Bone marrow (tissue), 2 donors: ENCODE data around the gene GLIS2.

Experiments
- DNase-seq, 2 donors: peaks; one replicate each; lab custom pipeline; 2025; lab: John Stamatoyannopoulos, UW

GLIS2 gene

DNA sequence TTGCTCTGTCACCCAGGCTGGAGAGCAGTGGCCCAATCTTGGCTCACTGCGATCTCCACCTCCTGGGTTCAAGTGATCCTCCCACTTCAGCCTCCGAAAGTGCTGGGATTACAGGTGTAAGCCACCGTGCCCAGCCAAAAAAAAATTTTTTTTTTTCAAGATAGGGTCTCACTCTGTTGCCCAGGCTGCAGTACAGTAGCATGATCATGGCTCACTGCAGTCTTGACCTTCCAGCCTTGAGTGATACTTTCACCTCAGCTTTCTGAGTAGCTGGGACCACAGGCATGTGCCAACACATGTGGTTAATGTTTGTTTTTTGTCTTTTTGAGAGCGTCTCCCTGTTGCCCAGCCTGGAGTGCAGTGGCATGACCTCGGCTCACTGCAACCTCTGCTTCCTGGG lies 37.0 kb downstream of the GLIS2 start:
- DNase-seq = no peak

DNA sequence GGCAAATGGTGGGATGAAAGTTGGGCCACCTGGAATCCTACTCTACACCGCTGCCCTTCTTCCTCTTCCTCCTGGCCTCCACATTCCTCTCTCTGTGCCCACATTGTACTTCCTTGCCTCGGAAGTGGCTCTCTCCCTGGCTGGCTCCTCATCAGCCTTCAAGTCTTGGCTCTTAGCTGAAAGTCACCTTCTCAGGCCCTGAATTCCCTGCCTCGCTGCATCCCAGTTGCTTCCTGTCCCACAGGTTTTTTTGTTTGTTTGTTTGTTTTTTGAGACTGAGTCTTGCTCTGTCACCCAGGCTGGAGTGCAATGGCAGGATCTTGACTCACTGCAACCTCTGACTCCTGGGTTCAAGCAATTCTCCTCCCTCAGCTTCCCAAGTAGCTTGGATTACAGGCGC lies 37.8 kb downstream of the GLIS2 start:
- no peak for DNase-seq

DNA sequence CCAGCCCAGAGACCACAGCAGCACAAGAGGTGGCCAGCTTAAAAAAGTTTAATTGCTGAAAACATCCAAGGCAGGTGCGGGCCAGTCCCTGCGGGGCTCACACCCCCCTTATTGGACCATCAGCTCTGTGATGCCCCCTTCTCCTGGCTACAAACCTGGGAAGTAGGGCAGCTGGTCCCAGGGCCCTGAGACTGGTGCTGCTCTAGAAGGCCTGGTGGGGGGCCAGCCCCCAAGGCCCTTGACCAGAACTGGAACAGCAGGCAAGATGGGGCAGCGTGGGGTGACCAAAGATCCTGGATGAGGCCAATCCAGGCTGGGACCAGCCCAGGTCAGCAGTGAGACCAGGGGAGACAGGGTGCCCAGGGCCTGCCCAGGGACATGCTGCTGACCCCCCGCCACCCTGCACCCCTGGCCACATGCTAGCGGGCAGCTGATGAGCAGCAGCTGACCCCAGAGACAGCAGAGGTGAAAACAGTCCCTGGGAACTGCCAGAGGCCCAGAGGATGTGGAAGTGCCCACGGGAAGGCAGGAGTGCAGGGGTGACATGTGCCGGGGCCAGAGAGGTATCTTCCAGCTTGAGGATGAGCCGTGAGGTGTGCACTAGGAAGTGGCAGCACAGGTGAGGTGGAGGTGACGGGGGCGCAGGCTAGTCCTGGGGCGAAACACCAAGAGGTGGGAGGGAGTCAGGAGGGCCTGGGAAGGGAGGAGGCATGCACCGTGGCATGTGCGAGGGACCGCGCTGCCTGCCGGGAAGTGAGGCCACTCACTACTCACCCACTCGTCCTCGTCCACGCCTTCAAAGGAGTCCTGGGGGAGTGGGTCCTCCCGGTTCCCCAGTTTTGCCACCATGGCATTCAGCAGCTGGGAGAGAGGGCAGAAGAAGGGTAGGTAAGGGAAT lies 38.9 kb downstream of the GLIS2 start:
- no peak for DNase-seq

DNA sequence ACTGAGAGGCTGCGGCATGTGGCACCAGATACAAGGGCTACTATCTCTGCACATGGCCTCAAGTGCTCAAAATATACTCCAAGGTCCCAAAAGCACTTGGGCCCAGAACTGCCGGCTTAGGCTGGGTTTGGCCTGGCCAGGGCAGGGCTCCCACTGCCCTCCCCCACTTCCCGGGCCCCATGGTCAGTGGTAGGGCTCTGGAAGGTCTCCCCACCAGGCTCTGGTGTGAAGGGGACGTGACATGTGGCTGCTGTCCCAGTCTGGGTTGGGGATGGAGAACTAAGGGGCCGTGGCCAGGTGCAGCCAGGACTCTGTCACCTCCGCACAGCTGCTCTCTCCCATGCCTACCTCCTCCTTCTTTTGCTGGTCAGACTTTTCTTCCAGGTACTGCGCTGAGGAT lies 41.0 kb downstream of the GLIS2 start:
- DNase-seq = no peak

DNA sequence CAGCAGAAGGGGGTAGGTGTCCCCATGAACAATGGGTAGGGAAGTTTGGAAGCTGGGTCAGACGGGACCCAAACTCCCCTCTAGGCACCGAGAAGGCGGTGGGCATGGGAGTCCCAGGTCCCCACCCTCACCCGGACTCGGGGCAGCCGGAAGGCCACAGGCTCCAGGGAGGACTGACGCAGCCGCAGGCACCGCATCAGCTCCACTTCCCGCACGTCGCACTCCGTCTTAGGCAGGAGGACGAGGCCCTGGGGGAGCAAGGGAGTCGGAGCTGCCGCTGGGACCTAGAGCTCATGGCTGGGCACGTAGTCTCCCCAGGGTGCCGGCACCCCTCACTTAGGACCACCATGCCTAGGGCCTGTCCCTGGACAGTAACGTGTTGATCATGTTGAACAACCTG lies 42.4 kb downstream of the GLIS2 start:
- DNase-seq = no peak

DNA sequence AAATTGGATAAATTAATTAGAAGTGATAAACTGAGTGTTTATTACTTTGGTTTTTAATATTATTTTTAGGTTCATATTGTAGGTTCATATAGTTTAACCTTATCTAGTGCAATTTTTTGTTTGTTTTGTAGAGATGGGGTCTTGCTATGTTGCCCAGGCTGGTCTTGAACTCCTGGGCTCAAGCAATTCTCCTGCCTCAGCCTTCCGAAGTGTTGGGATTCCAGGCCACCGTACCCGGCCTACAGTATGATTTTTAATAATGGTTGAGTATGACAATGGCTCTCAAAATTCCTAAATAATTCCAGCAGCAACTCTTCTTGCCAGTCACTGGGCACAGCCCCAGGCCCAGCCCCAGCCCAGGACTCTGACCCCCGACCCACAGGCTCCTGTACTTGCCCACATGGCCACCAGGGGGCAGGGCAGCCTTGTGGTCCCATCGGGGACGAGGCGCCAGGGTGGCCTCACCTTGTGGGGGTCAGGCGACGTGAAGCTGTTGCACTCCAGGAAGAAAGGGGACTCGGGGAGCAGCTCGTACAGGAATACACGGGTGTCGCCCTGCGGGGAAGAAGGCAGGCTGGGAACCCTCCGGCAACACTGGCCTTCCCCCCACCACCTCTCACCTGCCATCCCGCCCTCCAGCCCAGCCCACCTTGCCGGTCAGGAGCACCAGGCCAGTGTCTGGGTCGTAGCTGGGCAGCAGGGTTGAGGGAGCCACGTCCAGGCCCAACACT lies 43.1 kb downstream of the GLIS2 start:
- DNase-seq = peak in 1 of 2 donors; percentile 4

DNA sequence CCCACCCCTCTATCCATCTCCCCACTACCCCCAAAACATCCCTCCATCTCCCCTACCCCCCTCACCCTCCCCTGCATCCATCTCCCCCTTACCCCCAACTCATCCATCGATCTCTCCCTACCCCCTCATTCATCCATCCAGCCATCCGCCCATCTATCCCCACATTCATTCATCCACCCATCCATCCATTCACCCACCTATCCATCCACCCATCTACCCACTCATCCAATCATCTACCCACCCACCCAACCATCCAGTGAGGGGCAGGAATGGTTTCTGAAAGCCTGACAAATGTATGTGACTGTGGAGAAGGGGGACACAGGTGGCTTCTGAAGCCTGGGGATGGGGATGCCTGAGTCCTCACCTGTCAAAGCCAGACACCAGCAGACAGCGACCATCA lies 44.0 kb downstream of the GLIS2 start:
- no peak for DNase-seq

DNA sequence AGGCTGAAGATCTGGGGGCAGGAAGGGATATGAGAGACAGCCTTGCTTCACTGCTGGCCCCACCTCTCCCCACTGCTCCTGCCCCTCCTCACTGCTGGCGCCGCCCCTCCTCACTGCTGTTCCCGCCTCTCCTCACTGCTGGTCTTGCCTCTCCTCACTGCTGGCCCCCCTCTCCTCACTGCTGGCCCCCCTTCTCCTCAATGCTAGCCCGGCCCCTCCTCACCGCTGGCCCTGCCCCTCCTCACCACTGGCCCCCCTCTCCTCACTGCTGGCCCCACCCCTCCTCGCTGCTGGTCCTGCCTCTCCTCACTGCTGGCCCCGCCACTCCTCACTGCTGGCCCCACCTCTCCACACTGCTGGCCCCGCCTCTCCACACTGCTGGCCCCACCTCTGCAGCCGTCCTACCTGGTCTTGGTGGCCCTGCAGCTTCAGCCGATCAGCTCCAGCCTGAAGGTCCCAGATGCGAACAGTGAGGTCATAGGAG lies 44.7 kb downstream of the GLIS2 start:
- DNase-seq = no peak

DNA sequence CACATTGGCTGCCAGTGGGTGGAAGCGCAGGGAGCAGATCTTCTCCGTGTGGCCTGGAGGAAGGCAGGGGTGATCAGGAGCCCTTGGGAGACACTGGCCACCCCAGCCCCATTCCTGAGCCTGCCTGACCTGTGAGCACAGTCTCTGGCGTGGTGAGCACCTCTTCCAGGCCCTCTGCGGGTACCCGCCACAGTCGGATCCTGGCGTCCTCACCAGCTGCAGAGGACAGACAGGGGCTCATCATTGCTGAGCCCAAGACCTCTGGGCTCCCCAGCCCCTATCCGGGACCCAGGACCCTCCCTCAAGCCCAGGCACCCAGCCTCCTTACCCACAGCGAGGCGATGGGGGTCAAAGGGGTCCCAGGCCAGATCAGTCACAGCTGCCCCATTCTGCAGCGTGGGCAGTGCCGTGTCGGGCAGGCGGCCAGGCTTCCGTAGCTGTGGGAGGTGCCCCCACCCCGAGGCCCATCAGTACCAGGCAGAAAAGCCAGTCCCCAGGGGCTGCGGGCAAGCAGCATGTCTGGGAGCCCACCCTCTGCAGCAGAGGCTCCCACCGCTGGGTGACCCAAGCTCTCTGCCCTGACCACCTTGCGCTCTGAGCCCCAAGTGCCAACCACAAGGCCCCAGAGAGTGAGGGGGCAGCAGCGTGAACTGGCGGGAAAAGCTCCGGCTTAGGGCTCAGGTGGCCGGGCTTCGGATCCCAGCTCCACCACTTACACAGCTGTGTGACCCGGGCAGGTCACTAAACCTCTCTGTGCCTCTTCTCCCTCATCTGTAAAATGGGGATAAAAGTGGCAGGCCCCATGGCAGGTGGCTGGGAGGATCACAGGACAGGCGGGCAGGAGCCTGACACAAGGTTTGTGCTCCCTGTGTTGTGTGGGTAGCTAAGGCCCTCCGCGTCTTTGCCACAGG lies 45.4 kb downstream of the GLIS2 start:
- no peak for DNase-seq

DNA sequence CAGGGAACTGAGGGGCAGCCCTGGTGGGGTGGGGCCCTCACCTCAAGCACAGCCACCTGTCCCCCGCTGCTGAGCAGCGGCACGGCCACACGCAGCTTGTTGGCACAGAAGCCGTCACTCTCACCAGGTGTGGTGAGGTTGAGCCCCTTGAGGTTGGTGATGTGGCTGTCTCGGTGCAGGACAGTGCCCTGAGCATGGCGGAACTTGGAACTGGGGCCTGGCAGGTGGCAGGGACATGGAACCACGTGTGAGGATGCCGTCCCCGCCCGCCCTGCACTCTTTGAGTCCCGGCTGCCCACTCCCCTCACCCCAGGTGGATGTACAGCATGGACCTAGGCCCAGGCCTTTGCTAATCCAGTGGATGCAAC lies 46.1 kb downstream of the GLIS2 start:
- no peak for DNase-seq

DNA sequence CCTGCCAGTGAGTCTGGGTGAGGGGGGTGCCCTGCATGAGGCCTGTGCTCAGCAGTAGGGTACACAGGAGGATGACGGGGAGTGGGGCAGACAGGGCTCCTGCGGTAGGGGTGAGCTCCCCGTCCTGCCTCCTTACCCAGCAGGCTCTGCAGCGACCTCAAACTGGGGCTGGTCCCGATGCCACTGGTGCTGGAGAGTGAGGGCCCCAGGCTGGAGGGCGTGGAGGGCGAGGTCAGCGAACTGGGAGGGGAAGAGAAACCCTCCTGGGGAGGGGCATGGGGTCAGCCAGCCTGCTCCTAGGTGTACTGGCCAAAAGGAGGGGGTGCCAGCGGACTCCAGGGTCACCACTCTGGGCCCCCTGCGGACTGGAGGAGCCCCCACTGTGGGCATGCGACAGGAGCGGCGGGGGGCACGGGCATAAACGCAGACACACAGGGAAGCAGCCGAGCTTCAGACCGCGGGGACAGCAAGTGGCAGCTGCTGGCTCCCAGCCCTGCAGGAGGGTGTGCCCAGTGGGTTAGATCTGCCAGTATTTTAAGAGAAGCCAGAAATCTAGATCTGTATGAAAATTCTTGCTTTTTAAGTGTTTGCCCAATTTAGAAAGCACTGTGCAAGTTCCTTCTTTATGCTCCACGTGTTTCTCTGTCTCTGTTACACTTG lies 46.7 kb downstream of the GLIS2 start:
- no peak for DNase-seq

DNA sequence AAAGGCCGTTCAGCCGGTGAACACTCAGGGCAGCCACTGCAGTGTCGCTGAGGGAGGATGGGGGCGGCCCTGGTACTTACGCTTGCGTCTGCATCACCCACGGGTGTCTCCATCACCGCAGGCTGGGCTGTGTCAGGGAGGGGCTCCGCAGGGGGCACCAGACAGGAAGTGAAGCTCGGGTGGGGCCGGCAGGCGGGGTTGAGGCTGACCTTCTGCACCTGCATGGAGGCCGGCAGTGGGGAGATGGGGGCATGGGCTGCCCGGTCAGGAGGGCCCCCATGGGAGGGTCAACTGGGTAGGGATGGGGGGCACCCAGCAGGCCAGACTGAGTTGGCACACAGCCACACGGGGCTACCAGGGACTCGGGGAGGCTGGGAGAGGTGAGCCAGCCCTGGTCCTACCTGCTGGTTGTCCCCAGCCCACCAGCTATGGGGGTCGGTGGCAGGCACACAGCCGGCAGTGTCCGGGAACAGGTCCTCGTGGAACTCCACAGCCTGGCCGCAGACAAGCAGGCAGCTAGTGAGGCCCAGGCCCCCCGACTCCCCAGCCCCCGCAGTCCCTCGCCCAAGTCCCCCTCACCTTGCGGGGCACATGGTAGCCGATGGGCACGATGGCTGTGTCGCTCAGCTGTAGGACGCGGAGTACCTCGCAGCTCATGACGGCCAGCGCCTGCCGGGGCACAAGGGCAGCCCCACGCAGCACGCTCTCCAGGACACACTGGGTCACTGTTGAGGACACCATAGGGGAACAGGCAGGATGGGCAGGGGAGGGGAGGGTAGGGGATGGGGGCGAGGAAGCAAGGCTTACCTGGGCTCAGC lies 48.5 kb downstream of the GLIS2 start:
- no peak for DNase-seq

DNA sequence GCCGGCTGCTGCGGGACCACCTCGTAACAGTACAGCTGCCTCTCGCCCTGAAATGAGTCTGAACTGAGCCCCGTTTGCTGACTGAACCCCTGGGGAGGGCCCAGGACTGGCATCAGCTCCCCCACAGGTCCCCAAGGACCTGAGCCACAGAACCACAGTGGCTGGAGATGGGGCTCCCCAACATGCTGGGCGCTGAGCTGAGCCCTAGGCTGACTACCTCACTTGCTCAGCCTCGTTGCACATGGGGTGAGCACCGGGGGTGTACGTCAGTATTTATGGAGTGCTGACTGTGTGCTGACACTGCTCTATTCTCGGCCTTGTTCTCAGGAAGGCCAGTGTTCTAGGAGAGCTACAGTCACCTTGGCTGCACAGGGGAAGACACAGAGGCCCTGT lies 49.1 kb downstream of the GLIS2 start:
- no peak for DNase-seq

DNA sequence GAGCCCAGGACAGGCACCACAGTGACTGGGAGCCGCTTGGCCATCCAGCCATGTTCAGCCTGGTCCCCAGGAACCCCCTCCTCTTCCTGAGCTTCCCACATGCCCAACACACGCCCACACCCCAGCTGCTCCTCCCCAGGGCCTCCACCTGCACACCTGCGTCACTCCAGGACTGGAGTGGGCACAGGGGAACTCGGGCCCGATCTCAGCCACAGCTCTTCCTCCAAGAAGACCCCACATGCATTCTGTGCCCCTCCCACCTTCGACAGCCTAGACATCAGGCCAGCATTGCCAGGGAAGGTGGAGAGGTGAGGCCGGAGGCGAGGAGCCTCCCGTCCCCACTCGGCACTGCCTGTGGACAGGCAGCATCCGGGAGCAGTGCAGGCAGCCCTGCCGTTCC lies 49.7 kb downstream of the GLIS2 start:
- no peak for DNase-seq

DNA sequence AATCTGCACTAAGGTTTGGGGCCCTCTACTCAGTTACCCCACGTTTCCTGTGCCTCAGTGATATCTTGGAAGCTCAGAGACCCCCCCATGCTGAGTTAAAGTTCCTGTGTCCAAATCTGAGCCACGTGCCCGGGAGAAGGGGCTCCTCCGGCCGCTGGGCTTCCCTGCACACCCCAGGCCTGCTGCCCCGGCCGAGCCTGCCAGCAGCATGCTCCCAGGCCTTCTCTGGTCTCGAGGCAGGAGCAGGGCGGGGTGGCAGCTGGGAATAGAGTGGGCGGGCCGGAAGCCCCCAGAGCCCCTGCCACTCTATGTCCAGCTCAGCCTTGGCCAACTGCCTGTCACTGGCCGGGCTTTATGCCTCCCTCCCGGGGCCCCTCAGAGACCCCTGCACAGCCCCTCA lies 50.1 kb downstream of the GLIS2 start:
- no peak for DNase-seq

DNA sequence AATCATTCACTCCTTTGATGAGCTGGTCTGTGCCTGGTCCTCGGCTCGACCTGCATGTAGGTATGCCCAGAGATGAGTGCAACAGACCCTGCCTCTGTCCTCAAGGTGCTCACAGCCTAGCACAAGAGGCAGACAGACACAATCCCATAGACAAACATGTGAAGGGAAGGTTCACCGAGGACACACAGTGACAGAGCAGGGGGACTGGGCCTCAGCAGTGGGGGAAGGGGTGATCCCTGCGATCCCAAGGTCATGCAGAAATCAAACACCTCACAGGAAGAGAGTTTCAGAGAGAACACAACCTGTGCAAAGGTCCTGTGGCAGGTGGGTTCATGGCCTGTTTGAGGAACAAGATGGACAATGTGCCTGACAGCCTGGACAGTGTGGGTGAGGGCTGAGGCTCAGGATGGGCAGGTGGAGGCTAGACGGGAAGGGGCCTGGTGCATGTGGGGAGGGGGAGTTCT lies 51.6 kb downstream of the GLIS2 start:
- no peak for DNase-seq

DNA sequence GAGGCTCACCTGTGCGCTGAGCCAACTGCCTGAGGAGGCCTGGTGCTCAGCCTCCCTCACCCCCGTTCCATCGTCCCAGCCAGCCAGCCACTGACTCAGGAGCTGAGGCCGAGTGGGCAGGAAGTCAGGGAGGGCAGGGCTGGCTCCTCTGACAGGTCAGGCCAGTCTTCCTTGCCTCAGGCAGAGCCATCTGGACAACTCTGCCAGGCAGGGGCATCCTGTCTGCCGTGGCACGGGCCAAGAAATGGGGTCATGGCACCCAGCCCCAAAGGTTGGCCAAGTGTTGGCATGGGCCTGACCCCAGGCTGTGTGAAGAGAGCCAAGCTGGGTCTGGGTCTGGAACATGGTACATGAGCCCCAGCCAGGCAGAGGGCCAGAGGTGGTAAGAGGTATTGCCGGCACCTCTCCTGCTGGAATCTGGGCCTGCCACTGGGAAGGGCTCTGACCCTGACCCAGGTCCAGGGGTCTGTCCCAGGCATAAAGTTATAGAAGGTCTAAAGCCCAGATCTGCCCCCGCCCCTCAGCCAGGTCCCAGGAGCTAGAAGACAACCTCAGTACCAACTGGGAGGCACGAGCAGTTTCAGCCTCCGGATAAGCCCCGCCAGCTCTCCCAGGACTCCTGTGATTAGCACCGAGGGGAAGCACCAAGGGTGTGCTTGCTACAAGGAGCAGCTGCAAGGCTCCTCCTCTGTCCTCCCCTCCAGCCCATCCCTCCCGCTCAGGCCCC lies 53.3 kb downstream of the GLIS2 start:
- no peak for DNase-seq

DNA sequence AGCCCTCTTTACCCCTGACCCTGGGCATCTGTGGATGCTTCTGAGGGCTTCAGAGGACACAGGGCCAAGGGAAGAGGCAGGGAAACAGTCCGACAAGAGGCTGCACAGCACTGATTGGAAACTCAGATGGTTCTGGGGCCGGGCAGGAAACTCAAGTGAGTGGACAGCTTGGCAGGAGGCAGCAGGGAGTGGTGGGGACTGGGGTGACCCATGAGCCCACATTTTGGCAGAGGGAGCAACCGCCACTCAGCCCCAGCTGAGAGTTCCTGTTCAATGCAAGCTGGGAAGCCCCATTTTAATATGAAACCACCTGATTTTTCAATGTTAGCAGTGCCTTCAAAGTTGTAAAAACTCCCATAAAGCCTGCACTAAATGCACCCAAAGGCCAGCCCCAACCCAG lies 54.3 kb downstream of the GLIS2 start:
- no peak for DNase-seq

DNA sequence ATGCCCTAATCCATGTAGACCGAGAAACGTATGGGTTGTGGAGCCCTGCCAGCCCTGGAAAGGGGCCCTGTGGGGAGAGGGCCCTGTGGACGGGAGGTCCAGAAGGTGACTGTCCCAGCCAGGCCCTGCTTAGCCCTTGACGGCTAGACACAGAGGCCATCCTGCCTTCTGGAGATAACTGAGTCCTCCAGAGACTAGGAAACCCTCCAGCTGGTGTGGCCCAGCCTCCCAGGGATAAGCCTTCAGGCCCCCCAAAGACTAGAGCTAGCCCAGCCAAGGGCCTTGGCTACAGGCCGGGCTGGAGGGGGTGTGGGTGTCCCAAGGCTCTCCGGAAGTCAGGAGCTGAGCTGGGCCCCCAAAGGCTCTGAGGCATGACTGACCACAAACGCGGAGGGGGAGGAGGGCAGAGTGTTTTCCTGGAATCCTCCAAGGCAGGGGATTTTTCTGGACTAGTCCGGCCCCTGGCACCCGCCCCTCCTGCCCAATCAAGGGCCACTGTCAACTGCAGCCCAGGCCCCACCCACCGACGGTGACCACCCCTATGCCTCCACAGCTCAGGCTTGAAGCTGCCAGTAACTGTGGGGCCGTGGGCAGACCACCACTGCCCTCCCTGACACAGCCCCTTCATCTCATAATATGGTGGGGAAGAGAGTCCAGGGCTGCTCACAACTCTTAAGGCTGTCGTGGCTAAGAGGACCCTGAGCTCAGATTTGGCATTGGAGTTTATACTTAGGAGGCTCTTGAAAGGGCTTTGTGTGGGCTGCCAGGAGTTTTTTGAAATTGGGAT lies 54.9 kb downstream of the GLIS2 start:
- no peak for DNase-seq
